Heart left ventricle (tissue), 16 donors: ENCODE measurements around the gene IQGAP2. TPM values are rescaled to one million over a fixed set of nuclear protein-coding genes. Genes with fewer than 3 reads are reported as not detected.

Experiments used
- ATAC-seq, 4 donors: fragments of 200-7000 bp; cut with Tn5 transposase; one replicate each; pipeline ENCODE4 v1.9.1; 2020 to 2022; ENCODE audit warnings: moderate library complexity in 4 of 4, mild to moderate bottlenecking in 3 of 4, moderate number of reproducible peaks in 1 of 4
- DNase-seq, 5 donors: peaks; one replicate each; pipeline ENCODE4 v3.0.0-alpha.2; 2020
- H3K27ac ChIP-seq, 12 donors: fragments of 200-600 bp; sonication (generic) in 4 of 12; one replicate each; pipeline versions ENCODE4 v1.5.0 to v1.8.0; 2016 to 2022; ENCODE audit warnings: mild to moderate bottlenecking in 2 of 12
- H3K27me3 ChIP-seq, 9 donors: fragments of 200-600 bp; sonication (generic) in 2 of 9; one replicate each; pipeline versions ENCODE4 v1.5.1 to v1.8.0; 2016 to 2022; ENCODE audit warnings: mild to moderate bottlenecking in 3 of 9
- H3K36me3 ChIP-seq, 9 donors: fragments of 200-600 bp; sonication (generic) in 2 of 9; one replicate each; pipeline versions ENCODE4 v1.5.0 to v1.8.0; 2018 to 2022; ENCODE audit warnings: mild to moderate bottlenecking in 2 of 9
- H3K4me1 ChIP-seq, 12 donors: fragments of 200-600 bp; sonication (generic) in 4 of 12; one replicate each; pipeline versions ENCODE4 v1.5.0 to v1.8.0; 2016 to 2022; ENCODE audit warnings: mild to moderate bottlenecking in 3 of 12
- H3K4me3 ChIP-seq, 12 donors: fragments of 200-600 bp; sonication (generic) in 4 of 12; one replicate each; pipeline versions ENCODE4 v1.5.0 to v1.8.0; 2017 to 2022; ENCODE audit warnings: mild to moderate bottlenecking in 9 of 12, moderate library complexity in 4 of 12
- H3K9me3 ChIP-seq, 12 donors: fragments of 200-600 bp; sonication (generic) in 4 of 12; one replicate each; pipeline versions ENCODE4 v1.5.0 to v1.8.0; 2016 to 2022; ENCODE audit warnings: mild to moderate bottlenecking in 1 of 12
- CTCF ChIP-seq, 12 donors: fragments of 200-600 bp; sonication (generic) in 4 of 12; IDR thresholded peaks; one replicate each; pipeline versions ENCODE4 v1.5.0 to v1.8.0; 2018 to 2022; ENCODE audit warnings: antibody characterized with exemption in 12 of 12, mild to moderate bottlenecking in 5 of 12
- POLR2A ChIP-seq, 2 donors: fragments of 450-650 bp; IDR thresholded peaks; one replicate each; pipeline ENCODE4 v1.6.1; 2017; ENCODE audit warnings: antibody characterized with exemption in 2 of 2, mild to moderate bottlenecking in 2 of 2, moderate library complexity in 2 of 2
- WGBS, 4 donors: extraction: QIAGEN DNeasy Blood & Tissue Kit in 2 of 4; methylation state at CpG; one replicate each; pipeline versions ENCODE4 v1.1.5 to v1.1.7; 2013 to 2018; 5-methylcytosine and 5-hydroxymethylcytosine counted together
- intact Hi-C, 10 donors: fragments of 100-400 bp; cut with DNase I; formaldehyde crosslinking; loops; one replicate each; pipeline versions ENCODE4 v1.11.1 to v1.14.2; 2022
- polyA plus RNA-seq, 2 donors: library from polyadenylated mRNA; stranded (reverse); fragments of 200-250 nt; gene quantifications; one replicate each; pipeline ENCODE4 v1.2.3, GENCODE V29; 2013
- total RNA-seq, 9 donors: library from RNA; depleted of rRNA in 2 of 9; stranded (reverse); fragments of >200 nt in 2 of 9; fragmentation: NEBNext Ultra II Directional in 3 of 9; extraction: Animal tissue kit (Norgen Biotek cat#: 25700) in 3 of 9; gene quantifications; one replicate each; pipeline versions ENCODE4 v1.1.0 to v1.2.4, GENCODE V29; 2016 to 2023
- donor health status: ischemic (EF 13 %, LVEDD 7.1; RV severe dilation, severe dysfunction).
- donor health status: healthy with polysubstance abuse.
- donor health status: DM: no; HTN: yes; CAD: no.
- donor health status: DM: no; HTN: no; CAD: no.
- donor health status: ischemic (EF 25% LVEDD 6.9; RV normal size, moderate dysfunction).
- donor health status: ischemic (EF 25% LVEDD 5.7; RV mildly dilated, moderate dysfunction).
- donor health status: healthy.
- donor health status: DM: yes; HTN: yes; CAD: no.
- donor health status: ischemic (EF 35%, LVEDD 5.7; RV mildly dilated, moderate dysfunction).
- donor health status: nonischemic (EF 11% LVEDD 7.7; RV severe dilation, severe dysfunction).
- donor health status: DM: yes; HTN: yes; CAD: no.
- donor health status: PGD.
- donor health status: ischemic (EF 29% LVEDD 5.4; RV normal size, mild dysfunction).
- donor health status: nonischemic (EF 23%, LVEDD 6.1; RV moderate dilation, normal function).

Gene IQGAP2
- total and polyA plus RNA-seq, 11 donors = 1.7 to 35.4 (median 6.1) TPM

- H3K27me3 ChIP-seq = no peaks in the 10 kb centered on the region
- H3K9me3 ChIP-seq = no peaks in the 10 kb centered on the region
- no peak for DNase-seq
- H3K27ac ChIP-seq = no peak overlapping the region
- H3K36me3 ChIP-seq = peaks cover 0 to 34% (median 0%) of the 10 kb centered on the region in 9 donors
- no peak for TF ChIP-seq POLR2A (IDR thresholded peaks at IDR 0.05)
- no peak for TF ChIP-seq CTCF (IDR thresholded peaks at IDR 0.05)
- no peak overlapping the region for H3K4me3 ChIP-seq
- no peak for ATAC-seq
- intact Hi-C loops = no loop called here
- peaks cover 0 to 40% (median 21%) of the 10 kb centered on the region in 12 donors for H3K4me1 ChIP-seq
- 50 to 76% (median 50%) methylated on average over 2 of the region's 2 CpGs for WGBS, 4 donors
These were observed 291.2 kb downstream of the IQGAP2 start for GRCh38 chr5:76694317-76694716.

GRCh38 chr5:76695346-76695745, 292.3 kb downstream of the IQGAP2 start:
- Histone ChIP-seq H3K36me3 (peaks cover 0 to 35% (median 0%) of the 10 kb centered on the region in 9 donors), H3K4me3 (no peak overlapping the region), H3K27me3 (no peaks in the 10 kb centered on the region), H3K9me3 (no peaks in the 10 kb centered on the region), H3K4me1 (peaks cover 0 to 29% (median 18%) of the 10 kb centered on the region in 12 donors), H3K27ac (no peak overlapping the region)
- ATAC-seq = no peak
- intact Hi-C loops = no loop called here
- no peak for DNase-seq
- no peak for TF ChIP-seq CTCF (IDR thresholded peaks at IDR 0.05)
- no peak for TF ChIP-seq POLR2A (IDR thresholded peaks at IDR 0.05)
- 74 to 81% (median 80%) methylated on average over 6 of the region's 6 CpGs for WGBS, 4 donors

GRCh38 chr5:76696251-76696650, 293.2 kb downstream of the IQGAP2 start:
- Histone ChIP-seq H3K27me3 (no peaks in the 10 kb centered on the region), H3K4me3 (no peak overlapping the region), H3K27ac (peak overlapping the region in 4 of 12 donors; percentile 14 to 48 (median 19)), H3K9me3 (no peaks in the 10 kb centered on the region), H3K4me1 (peaks cover 0 to 20% (median 11%) of the 10 kb centered on the region in 12 donors), H3K36me3 (peaks cover 0 to 43% (median 0%) of the 10 kb centered on the region in 9 donors)
- 65 to 83% (median 77%) methylated on average over 1 of the region's 1 CpG for WGBS, 4 donors
- DNase-seq (no peak), ATAC-seq (no peak)
- intact Hi-C loops = no loop called here
- TF ChIP-seq POLR2A (IDR thresholded peaks at IDR 0.05) (no peak), CTCF (IDR thresholded peaks at IDR 0.05) (no peak)

GRCh38 chr5:76697670-76698069, 294.6 kb downstream of the IQGAP2 start:
- intact Hi-C loops = no loop called here
- Histone ChIP-seq H3K27ac (no peak overlapping the region), H3K36me3 (peaks cover 0 to 58% (median 0%) of the 10 kb centered on the region in 9 donors), H3K4me1 (peaks cover 0 to 10% (median 2%) of the 10 kb centered on the region in 12 donors), H3K4me3 (no peak overlapping the region), H3K9me3 (no peaks in the 10 kb centered on the region), H3K27me3 (no peaks in the 10 kb centered on the region)
- TF ChIP-seq CTCF (IDR thresholded peaks at IDR 0.05) (no peak), POLR2A (IDR thresholded peaks at IDR 0.05) (no peak)
- DNase-seq (no peak), ATAC-seq (no peak)
- WGBS, 4 donors = 96 to 98% (median 97%) methylated on average over 5 of the region's 5 CpGs
